ENCODE measurements around the gene SHISA6.

DNA sequence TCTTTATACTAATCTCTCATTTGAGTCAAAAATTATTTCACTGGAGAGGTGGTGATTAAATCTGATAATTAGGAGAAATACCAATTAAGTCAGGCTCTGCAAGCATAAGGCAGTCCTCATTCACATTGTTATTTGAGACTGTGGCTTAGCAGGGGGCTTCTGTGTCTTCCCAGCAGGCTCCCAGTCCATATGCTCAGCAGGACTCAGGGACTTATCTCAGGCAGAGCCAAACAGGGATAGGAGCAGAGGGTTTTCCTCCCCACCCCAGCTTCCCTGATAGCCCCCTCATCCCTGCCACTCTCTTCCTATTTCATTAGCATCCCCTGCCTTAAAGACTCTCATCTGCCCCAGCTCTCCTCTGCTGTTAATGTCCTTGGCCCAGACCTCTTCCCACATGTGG lies 252.9 kb downstream of the SHISA6 start:
- TF ChIP-seq, protein P1, sequence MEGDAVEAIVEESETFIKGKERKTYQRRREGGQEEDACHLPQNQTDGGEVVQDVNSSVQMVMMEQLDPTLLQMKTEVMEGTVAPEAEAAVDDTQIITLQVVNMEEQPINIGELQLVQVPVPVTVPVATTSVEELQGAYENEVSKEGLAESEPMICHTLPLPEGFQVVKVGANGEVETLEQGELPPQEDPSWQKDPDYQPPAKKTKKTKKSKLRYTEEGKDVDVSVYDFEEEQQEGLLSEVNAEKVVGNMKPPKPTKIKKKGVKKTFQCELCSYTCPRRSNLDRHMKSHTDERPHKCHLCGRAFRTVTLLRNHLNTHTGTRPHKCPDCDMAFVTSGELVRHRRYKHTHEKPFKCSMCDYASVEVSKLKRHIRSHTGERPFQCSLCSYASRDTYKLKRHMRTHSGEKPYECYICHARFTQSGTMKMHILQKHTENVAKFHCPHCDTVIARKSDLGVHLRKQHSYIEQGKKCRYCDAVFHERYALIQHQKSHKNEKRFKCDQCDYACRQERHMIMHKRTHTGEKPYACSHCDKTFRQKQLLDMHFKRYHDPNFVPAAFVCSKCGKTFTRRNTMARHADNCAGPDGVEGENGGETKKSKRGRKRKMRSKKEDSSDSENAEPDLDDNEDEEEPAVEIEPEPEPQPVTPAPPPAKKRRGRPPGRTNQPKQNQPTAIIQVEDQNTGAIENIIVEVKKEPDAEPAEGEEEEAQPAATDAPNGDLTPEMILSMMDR (IDR thresholded peaks at IDR 0.05), result no peak
- TF ChIP-seq EZH2phosphoT487 (IDR thresholded peaks at IDR 0.05) (peak; percentile 64), EZH2 (IDR thresholded peaks at IDR 0.05) (no peak)
